Uterus (tissue), 2 donors: Measurements from ENCODE around the gene ACOXL.

Source experiments
- POLR2A ChIP-seq, 2 donors: fragments of 450-650 bp; IDR thresholded peaks; one replicate each; pipeline ENCODE4 v1.6.1; 2016; ENCODE audit warnings: antibody characterized with exemption in 2 of 2, mild to moderate bottlenecking in 1 of 2, moderate library complexity in 1 of 2
- TF ChIP-seq, protein P1 (sequence below), 4 experiments: fragments of 200-600 bp in 2 of 4; fragments of 450-650 bp in 2 of 4; sonication (generic) in 2 of 4; IDR thresholded peaks; one replicate each; pipeline ENCODE4 v1.5.1; 2016 to 2019; ENCODE audit warnings: antibody characterized with exemption in 4 of 4, mild to moderate bottlenecking in 2 of 4, moderate library complexity in 1 of 4

DNA sequence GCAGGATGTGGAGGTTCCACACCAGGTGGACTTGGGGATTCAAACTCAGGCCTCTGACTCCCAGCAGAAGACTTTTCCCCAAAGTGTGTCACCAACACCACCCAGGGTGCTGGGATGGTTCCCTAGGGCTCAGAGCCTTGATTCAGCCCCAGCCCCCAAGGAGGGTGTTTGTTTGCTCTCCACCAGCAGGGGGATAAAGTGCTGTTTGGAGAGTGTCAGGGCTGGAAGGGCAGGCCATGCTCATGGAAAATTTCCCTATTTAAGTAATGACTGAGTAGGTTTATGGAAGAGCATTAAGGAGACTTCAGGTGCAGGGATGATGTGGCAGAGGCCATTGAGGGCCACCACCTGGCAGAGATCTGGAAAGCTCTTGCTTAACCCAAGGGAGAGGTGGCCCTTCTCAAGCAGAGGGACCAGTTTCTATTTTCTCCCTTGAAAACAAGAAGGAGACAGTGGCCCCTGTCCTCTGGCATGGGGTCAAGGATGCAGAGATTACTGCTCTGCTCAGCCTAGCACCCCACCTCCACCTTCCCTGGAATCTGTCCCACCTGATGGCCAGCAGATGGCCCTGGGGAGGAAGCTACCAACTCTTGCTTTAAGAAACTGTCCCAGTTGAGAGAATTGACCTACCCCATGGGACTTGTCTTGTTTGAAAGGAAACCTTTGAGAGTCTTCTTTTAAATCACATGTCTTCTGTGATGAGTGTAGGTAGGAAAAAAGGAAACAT is 122.1 kb downstream of the ACOXL start:
- TF ChIP-seq, protein P1, sequence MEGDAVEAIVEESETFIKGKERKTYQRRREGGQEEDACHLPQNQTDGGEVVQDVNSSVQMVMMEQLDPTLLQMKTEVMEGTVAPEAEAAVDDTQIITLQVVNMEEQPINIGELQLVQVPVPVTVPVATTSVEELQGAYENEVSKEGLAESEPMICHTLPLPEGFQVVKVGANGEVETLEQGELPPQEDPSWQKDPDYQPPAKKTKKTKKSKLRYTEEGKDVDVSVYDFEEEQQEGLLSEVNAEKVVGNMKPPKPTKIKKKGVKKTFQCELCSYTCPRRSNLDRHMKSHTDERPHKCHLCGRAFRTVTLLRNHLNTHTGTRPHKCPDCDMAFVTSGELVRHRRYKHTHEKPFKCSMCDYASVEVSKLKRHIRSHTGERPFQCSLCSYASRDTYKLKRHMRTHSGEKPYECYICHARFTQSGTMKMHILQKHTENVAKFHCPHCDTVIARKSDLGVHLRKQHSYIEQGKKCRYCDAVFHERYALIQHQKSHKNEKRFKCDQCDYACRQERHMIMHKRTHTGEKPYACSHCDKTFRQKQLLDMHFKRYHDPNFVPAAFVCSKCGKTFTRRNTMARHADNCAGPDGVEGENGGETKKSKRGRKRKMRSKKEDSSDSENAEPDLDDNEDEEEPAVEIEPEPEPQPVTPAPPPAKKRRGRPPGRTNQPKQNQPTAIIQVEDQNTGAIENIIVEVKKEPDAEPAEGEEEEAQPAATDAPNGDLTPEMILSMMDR (IDR thresholded peaks at IDR 0.05), result no peak
- no peak for TF ChIP-seq POLR2A (IDR thresholded peaks at IDR 0.05)
